Nephron (organoid): Measurements from ENCODE around the gene PDE4B.

Experiments
- H3K27ac Mint-ChIP-seq, 3 experiments: 2 replicates each; pipeline ENCODE4 v1.8.0; 2020; ENCODE audit warnings: mixed read lengths in 3 of 3, mild to moderate bottlenecking in 2 of 3, moderate library complexity in 1 of 3
- H3K27me3 Mint-ChIP-seq: 2 replicates; pipeline ENCODE4 v1.8.0; 2021; ENCODE audit warnings: low read depth, mild to moderate bottlenecking, moderate library complexity, mixed read lengths
- H3K36me3 Mint-ChIP-seq: 2 replicates; pipeline ENCODE4 v1.8.0; 2020; ENCODE audit warnings: low read depth, mixed read lengths
- H3K4me1 Mint-ChIP-seq: 2 replicates; pipeline ENCODE4 v1.8.0; 2020; ENCODE audit warnings: mixed read lengths
- H3K4me3 Mint-ChIP-seq, 3 experiments: 2 replicates each; pipeline ENCODE4 v1.8.0; 2020; ENCODE audit warnings: mild to moderate bottlenecking in 3 of 3, mixed read lengths in 3 of 3, moderate library complexity in 2 of 3
- H3K9me3 Mint-ChIP-seq: 2 replicates; pipeline ENCODE4 v1.8.0; 2020; ENCODE audit warnings: mixed read lengths
- CTCF ChIP-seq, 3 experiments: fragments of 200-600 bp; sonication (generic); IDR thresholded peaks; one replicate each; pipeline ENCODE4 v1.5.0; 2021; ENCODE audit warnings: antibody characterized with exemption in 3 of 3; ENCODE audit not compliant: unreplicated experiment in 3 of 3

The PDE4B gene

GRCh38 chr1:66140072-66140471 is 347.4 kb downstream of the PDE4B start:
- Mint-ChIP-seq H3K4me3 (no peak overlapping the region), H3K4me1 (no peaks in the 10 kb centered on the region), H3K27me3 (no peaks in the 10 kb centered on the region), H3K36me3 (no peaks in the 10 kb centered on the region), H3K27ac (no peak overlapping the region), H3K9me3 (no peaks in the 10 kb centered on the region)
- TF ChIP-seq CTCF (IDR thresholded peaks at IDR 0.05; ENCODE audit: unreplicated experiment in 3 of 3) = no peak

GRCh38 chr1:66143651-66144050 is 351.0 kb downstream of the PDE4B start:
- Mint-ChIP-seq H3K9me3 (no peaks in the 10 kb centered on the region), H3K4me1 (no peaks in the 10 kb centered on the region), H3K27me3 (no peaks in the 10 kb centered on the region), H3K36me3 (no peaks in the 10 kb centered on the region), H3K4me3 (no peak overlapping the region), H3K27ac (no peak overlapping the region)
- no peak for TF ChIP-seq CTCF (IDR thresholded peaks at IDR 0.05; ENCODE audit: unreplicated experiment in 3 of 3)

GRCh38 chr1:66147226-66147835 is 354.6 kb downstream of the PDE4B start:
- Mint-ChIP-seq H3K36me3 (no peaks in the 10 kb centered on the region), H3K4me3 (no peak overlapping the region), H3K27ac (no peak overlapping the region), H3K4me1 (no peaks in the 10 kb centered on the region), H3K9me3 (no peaks in the 10 kb centered on the region), H3K27me3 (no peaks in the 10 kb centered on the region)
- TF ChIP-seq CTCF (IDR thresholded peaks at IDR 0.05; ENCODE audit: unreplicated experiment in 3 of 3) = no peak

- Mint-ChIP-seq H3K27ac (no peak overlapping the region), H3K36me3 (no peaks in the 10 kb centered on the region), H3K4me3 (no peak overlapping the region), H3K9me3 (no peaks in the 10 kb centered on the region), H3K4me1 (no peaks in the 10 kb centered on the region), H3K27me3 (no peaks in the 10 kb centered on the region)
- no peak for TF ChIP-seq CTCF (IDR thresholded peaks at IDR 0.05; ENCODE audit: unreplicated experiment in 3 of 3)
Observed at GRCh38 chr1:66152034-66152433, 359.3 kb downstream of the PDE4B start.

- Mint-ChIP-seq H3K9me3 (no peaks in the 10 kb centered on the region), H3K27ac (no peak overlapping the region), H3K4me3 (no peak overlapping the region), H3K4me1 (no peaks in the 10 kb centered on the region), H3K27me3 (no peaks in the 10 kb centered on the region), H3K36me3 (no peaks in the 10 kb centered on the region)
- TF ChIP-seq CTCF (IDR thresholded peaks at IDR 0.05; ENCODE audit: unreplicated experiment in 3 of 3) = no peak
Observed at GRCh38 chr1:66154394-66154793, 361.7 kb downstream of the PDE4B start.

- no peaks in the 10 kb centered on the region for H3K4me1 Mint-ChIP-seq
- no peak for TF ChIP-seq CTCF (IDR thresholded peaks at IDR 0.05; ENCODE audit: unreplicated experiment in 3 of 3)
- no peaks in the 10 kb centered on the region for H3K9me3 Mint-ChIP-seq
- no peak overlapping the region for H3K4me3 Mint-ChIP-seq
- H3K27me3 Mint-ChIP-seq = no peaks in the 10 kb centered on the region
- no peaks in the 10 kb centered on the region for H3K36me3 Mint-ChIP-seq
- no peak overlapping the region for H3K27ac Mint-ChIP-seq
Observed at GRCh38 chr1:66156144-66156543, 363.4 kb downstream of the PDE4B start.
